ENCODE measurements around the gene MAP4K2. TPM values are rescaled to one million over a fixed set of nuclear protein-coding genes. Genes with fewer than 3 reads are reported as not detected.

MAP4K2 gene
- total and polyA plus RNA-seq, 8 donors, result 19.3 to 48.2 (median 45.2) TPM

GRCh38 chr11:64799623-64800302, 3.3 kb downstream of the MAP4K2 start:
- H3K27me3 ChIP-seq, result no peaks in the 10 kb centered on the region
- ATAC-seq, result no peak
- no peak for TF ChIP-seq CTCF (IDR thresholded peaks at IDR 0.05)
- H3K36me3 ChIP-seq, result peaks cover 0 to 34% of the 10 kb centered on the region in 2 donors
- intact Hi-C loops (cut with DNase I), result no loop called here
- DNase-seq, result peak in 1 of 4 donors; percentile 68
- no peak overlapping the region for H3K4me3 ChIP-seq
- peaks cover 8 to 49% of the 10 kb centered on the region in 2 donors for H3K4me1 ChIP-seq
- peak overlapping the region in 1 of 2 donors; percentile 80 for H3K27ac ChIP-seq
- H3K9me3 ChIP-seq, result no peaks in the 10 kb centered on the region

- DNase-seq, result no peak
- TF ChIP-seq CTCF (IDR thresholded peaks at IDR 0.05), result no peak
- H3K9me3 ChIP-seq, result no peaks in the 10 kb centered on the region
- peaks cover 6 to 44% of the 10 kb centered on the region in 2 donors for H3K4me1 ChIP-seq
- peak overlapping the region in 1 of 2 donors; percentile 80 for H3K27ac ChIP-seq
- no peaks in the 10 kb centered on the region for H3K27me3 ChIP-seq
- intact Hi-C loops (cut with DNase I), result no loop called here
- H3K36me3 ChIP-seq, result peaks cover 0 to 30% of the 10 kb centered on the region in 2 donors
- no peak for ATAC-seq
- H3K4me3 ChIP-seq, result no peak overlapping the region
Observed at GRCh38 chr11:64799256-64799622, 3.8 kb downstream of the MAP4K2 start.

GRCh38 chr11:64796757-64797541, 6.1 kb downstream of the MAP4K2 start:
- H3K4me1 ChIP-seq, result peaks cover 0 to 28% of the 10 kb centered on the region in 2 donors
- DNase-seq, result no peak
- intact Hi-C loops (cut with DNase I), result no loop called here
- no peaks in the 10 kb centered on the region for H3K9me3 ChIP-seq
- no peak for ATAC-seq
- no peak overlapping the region for H3K27ac ChIP-seq
- no peaks in the 10 kb centered on the region for H3K27me3 ChIP-seq
- TF ChIP-seq CTCF (IDR thresholded peaks at IDR 0.05), result no peak
- H3K36me3 ChIP-seq, result peaks cover 0 to 38% of the 10 kb centered on the region in 2 donors
- H3K4me3 ChIP-seq, result no peak overlapping the region

GRCh38 chr11:64796047-64796756, 6.8 kb downstream of the MAP4K2 start:
- Histone ChIP-seq H3K9me3 (no peaks in the 10 kb centered on the region), H3K4me3 (no peak overlapping the region), H3K27me3 (no peaks in the 10 kb centered on the region), H3K4me1 (peaks cover 0 to 21% of the 10 kb centered on the region in 2 donors), H3K36me3 (peaks cover 0 to 44% of the 10 kb centered on the region in 2 donors), H3K27ac (no peak overlapping the region)
- intact Hi-C loops (cut with DNase I), result no loop called here
- DNase-seq, result no peak
- ATAC-seq, result no peak
- TF ChIP-seq CTCF (IDR thresholded peaks at IDR 0.05), result no peak

- intact Hi-C loops (cut with DNase I), result no loop called here
- TF ChIP-seq CTCF (IDR thresholded peaks at IDR 0.05), result no peak
- no peak overlapping the region for H3K27ac ChIP-seq
- H3K4me3 ChIP-seq, result no peak overlapping the region
- ATAC-seq (no peak), DNase-seq (no peak)
- H3K27me3 ChIP-seq, result no peaks in the 10 kb centered on the region
- peaks cover 0 to 7% of the 10 kb centered on the region in 2 donors for H3K4me1 ChIP-seq
- no peaks in the 10 kb centered on the region for H3K9me3 ChIP-seq
- H3K36me3 ChIP-seq, result peaks cover 0 to 53% of the 10 kb centered on the region in 2 donors
Observed at GRCh38 chr11:64794526-64794925, 8.5 kb downstream of the MAP4K2 start.

Measured in left lung (tissue), 10 donors.